A549 (cell line): Measurements from ENCODE around the gene ADIRF. TPM values are rescaled to one million over a fixed set of nuclear protein-coding genes. Genes with fewer than 3 reads are reported as not detected.

ENCODE experiments used
- ATAC-seq, 2 experiments: fragments of 200-7000 bp in 1 of 2; fragments of >200 bp in 1 of 2; cut with Nextera tagmentation in 1 of 2; cut with Tn5 transposase in 1 of 2; 3 replicates each; pipeline versions ENCODE4 v1.8.0 to v1.9.1; 2018 to 2020; ENCODE audit warnings: mild to moderate bottlenecking in 1 of 2, moderate library complexity in 1 of 2
- CTCF ChIA-PET: fragments of 300-600 bp; sonication (Branson Sonifier 250); formaldehyde crosslinking; extraction: SDS; loops from one replicate; lab custom pipeline; 2021; ENCODE audit warnings: antibody characterized with exemption, inconsistent platforms; lab: Yijun Ruan, JAX
- POLR2A ChIA-PET: fragments of 350-600 bp; formaldehyde crosslinking; extraction: SDS; loops from one replicate; lab custom pipeline; 2021; ENCODE audit warnings: antibody characterized with exemption, inconsistent platforms; lab: Yijun Ruan, JAX
- DNase-seq, 2 experiments: peaks; one replicate each; pipeline versions ENCODE4 v3.0.0 to v3.0.0-alpha.2; 2011 to 2016; ENCODE audit warnings: low read depth in 1 of 2, low spot score in 1 of 2
- FAIRE-seq: peaks from 2 replicates; lab custom pipeline; 2011; peaks lifted over from hg19 to GRCh38; lab: Jason Lieb, UNC
- H3K27ac ChIP-seq, 2 experiments: fragments of >200 bp; sonication (Bioruptor Twin); formaldehyde crosslinking; 3 replicates each; pipeline ENCODE4 v1.5.1; 2016 to 2017
- H3K4me1 ChIP-seq: fragments of >200 bp; sonication (Bioruptor Twin); formaldehyde crosslinking; 3 replicates; pipeline ENCODE4 v1.6.1; 2016
- H3K4me2 ChIP-seq: fragments of >200 bp; sonication (Bioruptor Twin); formaldehyde crosslinking; 3 replicates; pipeline ENCODE4 v1.6.1; 2016
- H3K4me3 ChIP-seq: fragments of >200 bp; sonication (Bioruptor Twin); formaldehyde crosslinking; 3 replicates; pipeline ENCODE4 v1.5.1; 2016
- H3K9me3 ChIP-seq: fragments of >200 bp; sonication (Bioruptor Twin); formaldehyde crosslinking; 3 replicates; pipeline ENCODE4 v1.6.1; 2016
- BHLHE40 ChIP-seq: IDR thresholded peaks from 2 replicates; pipeline ENCODE4 v1.6.1; 2012; ENCODE audit warnings: low read depth, low read length, inconsistent platforms
- CEBPB ChIP-seq, 2 experiments: fragments of >200 bp in 1 of 2; sonication (Bioruptor Twin) in 1 of 2; formaldehyde crosslinking in 1 of 2; IDR thresholded peaks; 2 replicates each; pipeline ENCODE4 v1.6.1; 2012 to 2016
- CHD4 ChIP-seq: fragments of 200-600 bp; sonication (generic); IDR thresholded peaks from 2 replicates; pipeline ENCODE4 v1.6.1; 2016; ENCODE audit warnings: antibody characterized with exemption, mild to moderate bottlenecking, borderline replicate concordance
- CTCF ChIP-seq: fragments of >200 bp; sonication (Bioruptor Twin); formaldehyde crosslinking; IDR thresholded peaks from 3 replicates; pipeline ENCODE4 v1.5.1; 2016
- E2F6 ChIP-seq: IDR thresholded peaks from 2 replicates; pipeline ENCODE4 v1.6.1; 2012; ENCODE audit warnings: low read depth, borderline replicate concordance
- ESRRA ChIP-seq: fragments of 150-350 bp; IDR thresholded peaks from 2 replicates; pipeline ENCODE4 v1.6.1; 2014; ENCODE audit warnings: mild to moderate bottlenecking, low read length, borderline replicate concordance
- FOSL2 ChIP-seq, 2 experiments: fragments of 450-650 bp in 1 of 2; fragments of >200 bp in 1 of 2; sonication (Bioruptor Twin) in 1 of 2; formaldehyde crosslinking; IDR thresholded peaks; 2 replicates each; pipeline versions ENCODE4 v1.5.0 to v1.6.1; 2016 to 2020; ENCODE audit warnings: mild to moderate bottlenecking in 1 of 2, moderate library complexity in 1 of 2
- GATA3 ChIP-seq: IDR thresholded peaks from 2 replicates; pipeline ENCODE4 v1.6.1; 2012; ENCODE audit warnings: borderline replicate concordance
- HOXB5 ChIP-seq: fragments of 250-450 bp; sonication (Bioruptor Pico); IDR thresholded peaks from 2 replicates; pipeline ENCODE4 v1.5.0; 2020; ENCODE audit warnings: mild to moderate bottlenecking, moderate library complexity
- JUN ChIP-seq, 2 experiments: fragments of >200 bp; sonication (Bioruptor Twin); formaldehyde crosslinking; IDR thresholded peaks; 2 replicates in 1 of 2; 3 replicates in 1 of 2; pipeline ENCODE4 v1.6.1; 2016 to 2017
- JUNB ChIP-seq: fragments of >200 bp; sonication (Bioruptor Twin); formaldehyde crosslinking; IDR thresholded peaks from 2 replicates; pipeline ENCODE4 v1.6.1; 2016
- KDM5A ChIP-seq: fragments of 200-600 bp; sonication (generic); IDR thresholded peaks from 2 replicates; pipeline ENCODE4 v1.6.1; 2016; ENCODE audit warnings: antibody characterized with exemption, mild to moderate bottlenecking
- MAZ ChIP-seq: fragments of 150-350 bp; IDR thresholded peaks from 2 replicates; pipeline ENCODE4 v1.6.1; 2014; ENCODE audit warnings: antibody characterized with exemption, low read depth, low read length, borderline replicate concordance
- MYC ChIP-seq: IDR thresholded peaks from 2 replicates; pipeline ENCODE4 v1.6.1; 2012; ENCODE audit warnings: mild to moderate bottlenecking, inconsistent platforms, low read length, improper control_type of control experiment, borderline replicate concordance
- NFE2L2 ChIP-seq: fragments of 150-350 bp; conservative IDR thresholded peaks from 2 replicates; pipeline ENCODE4 v1.6.1; 2014; ENCODE audit warnings: low read length
- NPAS2 ChIP-seq: fragments of 250-450 bp; sonication (Bioruptor Pico); IDR thresholded peaks from 2 replicates; pipeline ENCODE4 v1.8.0; 2022; ENCODE audit warnings: mild to moderate bottlenecking, moderate library complexity, borderline replicate concordance
- PHF8 ChIP-seq: fragments of 200-600 bp; sonication (generic); IDR thresholded peaks from 2 replicates; pipeline ENCODE4 v1.6.1; 2016; ENCODE audit warnings: low read depth, mild to moderate bottlenecking, antibody characterized with exemption, moderate library complexity, borderline replicate concordance
- POLR2A ChIP-seq: IDR thresholded peaks from 2 replicates; pipeline ENCODE4 v1.6.1; 2012; ENCODE audit warnings: mild to moderate bottlenecking, low read length
- POLR2AphosphoS2 ChIP-seq: conservative IDR thresholded peaks from 2 replicates; pipeline ENCODE4 v1.6.1; 2012; ENCODE audit warnings: low read length, improper control_type of control experiment, inconsistent platforms
- RAD21 ChIP-seq, 2 experiments: fragments of >200 bp in 1 of 2; sonication (Bioruptor Twin) in 1 of 2; formaldehyde crosslinking in 1 of 2; IDR thresholded peaks in 1 of 2; conservative IDR thresholded peaks in 1 of 2; 2 replicates in 1 of 2; 3 replicates in 1 of 2; pipeline ENCODE4 v1.6.1; 2012 to 2018; ENCODE audit warnings: inconsistent platforms in 1 of 2
- RARB ChIP-seq: fragments of 250-450 bp; sonication (Bioruptor Pico); IDR thresholded peaks from 2 replicates; pipeline ENCODE4 v1.8.0; 2021; ENCODE audit warnings: mild to moderate bottlenecking, moderate library complexity
- SMC3 ChIP-seq: fragments of >200 bp; sonication (Bioruptor Twin); formaldehyde crosslinking; IDR thresholded peaks from 3 replicates; pipeline ENCODE4 v1.6.1; 2018; ENCODE audit warnings: inconsistent platforms
- SREBF2 ChIP-seq: fragments of 450-650 bp; IDR thresholded peaks from 2 replicates; pipeline ENCODE4 v1.6.1; 2014; ENCODE audit warnings: mild to moderate bottlenecking, moderate library complexity
- TFCP2L1 ChIP-seq: fragments of 250-450 bp; sonication (Bioruptor Pico); IDR thresholded peaks from 2 replicates; pipeline ENCODE4 v1.5.0; 2021; ENCODE audit warnings: mild to moderate bottlenecking
- TP53 ChIP-seq: fragments of 250-450 bp; sonication (Bioruptor Pico); IDR thresholded peaks from 2 replicates; pipeline ENCODE4 v1.5.0; 2021; ENCODE audit warnings: mild to moderate bottlenecking, moderate library complexity
- ZNF302 ChIP-seq: fragments of 250-450 bp; sonication (Bioruptor Pico); IDR thresholded peaks from 2 replicates; pipeline ENCODE4 v1.9.0; 2021; ENCODE audit warnings: inconsistent platforms, mild to moderate bottlenecking, moderate library complexity
- WGBS: methylation state at CpG from one replicate; pipeline ENCODE4 v1.1.6; 2017; ENCODE audit errors: missing lambda C conversion rate; 5-methylcytosine and 5-hydroxymethylcytosine counted together
- polyA plus RNA-seq, 4 experiments: library from polyadenylated mRNA; depleted of rRNA in 3 of 4; stranded (reverse); fragments of >200 nt; fragmentation: RNase III in 1 of 4; extraction: RNeasy Plus Mini Kit Qiagen cat#74134 plus additional on column Dnase treatment in 1 of 4; gene quantifications; 2 replicates in 3 of 4; 3 replicates in 1 of 4; pipeline ENCODE4 v1.2.3, GENCODE V29; 2011 to 2017
- TF ChIP-seq, protein P1 (sequence below): IDR thresholded peaks from 2 replicates; pipeline ENCODE4 v1.6.1; 2012
- TF ChIP-seq, protein P2 (sequence below): fragments of 200-600 bp; sonication (generic); IDR thresholded peaks from 2 replicates; pipeline ENCODE4 v1.6.1; 2016; ENCODE audit warnings: antibody characterized with exemption, mild to moderate bottlenecking, moderate library complexity
- TF ChIP-seq, protein P3 (sequence below): fragments of 150-350 bp; IDR thresholded peaks from 2 replicates; pipeline ENCODE4 v1.6.1; 2014; ENCODE audit warnings: low read depth, mild to moderate bottlenecking, low read length
- TF ChIP-seq, protein P4 (sequence below): fragments of 250-450 bp; sonication (Bioruptor Pico); IDR thresholded peaks from 2 replicates; pipeline ENCODE4 v1.5.0; 2020; ENCODE audit warnings: low read depth, mild to moderate bottlenecking, moderate library complexity

Gene ADIRF
- polyA plus RNA-seq, 2 of the 4 experiments (the other 2 are of a cell fraction), result not detected

GRCh38 chr10:86971232-86971991 lies 3.1 kb downstream of the ADIRF start:
- Histone ChIP-seq H3K4me2 (peak overlapping the region; percentile 88), H3K4me1 (peaks cover 40% of the 10 kb centered on the region), H3K27ac (peak overlapping the region; percentile 87 to 96), H3K9me3 (no peaks in the 10 kb centered on the region), H3K4me3 (peak overlapping the region; percentile 59)
- ChIA-PET CTCF (interaction anchor here (0.7 to 7.2 kb wide), 4 partner anchors 11 to 211 kb away, joined by 3 to 57 read pairs (median 22); no protein-coding TSS in a partner anchor), POLR2A (interaction anchor here (0.6 to 1.6 kb wide), 7 partner anchors 15 to 215 kb away, joined by 3 to 9 read pairs (median 5); partner anchors contain the start of genes BMPR1A, GLUD1, MMRN2 and SHLD2)
- peak; percentile 68 to 79 for ATAC-seq
- no peak for FAIRE-seq
- WGBS, result 69% methylated on average over 21 of the region's 66 CpGs
- peak; percentile 79 to 85 for DNase-seq
- TF ChIP-seq NPAS2 (CRISPR knock-in tag) (peak; percentile 99), NFE2L2 (no peak), POLR2AphosphoS2 (no peak), BHLHE40 (peak; percentile 97), ZNF302 (CRISPR knock-in tag) (no peak), POLR2A (no peak), E2F6 (no peak; the same call in 1 of the 2 replicates), SMC3 (no peak), TFCP2L1 (CRISPR knock-in tag) (no peak), KDM5A (no peak), JUN (IDR thresholded peaks at IDR 0.05) (peak; percentile 6 to 73; a peak in 2 of 5 replicates), SREBF2 (no peak), TP53 (CRISPR knock-in tag) (no peak), CHD4 (no peak), ESRRA (no peak), FOSL2 (IDR thresholded peaks at IDR 0.05) (peak; percentile 73), FOSL2 (CRISPR knock-in tag; IDR thresholded peaks at IDR 0.05) (peak; percentile 96), JUNB (peak; percentile 52), MAZ (no peak), PHF8 (0 out of 2 replicates have a peak, but pooled peaks have one; percentile 11), HOXB5 (CRISPR knock-in tag) (peak; percentile 73; the same call in 1 of the 2 replicates), CEBPB (IDR thresholded peaks at IDR 0.05) (no peak), MYC (peak; percentile 92), RAD21 (conservative IDR thresholded peaks at IDR 0.05 in 1 of 2, IDR thresholded peaks at IDR 0.05 in 1 of 2) (no peak; a peak in 1 of 5 replicates), GATA3 (peak; percentile 64; the same call in 1 of the 2 replicates), CTCF (no peak), RARB (CRISPR knock-in tag) (no peak)
- TF ChIP-seq, protein P1, sequence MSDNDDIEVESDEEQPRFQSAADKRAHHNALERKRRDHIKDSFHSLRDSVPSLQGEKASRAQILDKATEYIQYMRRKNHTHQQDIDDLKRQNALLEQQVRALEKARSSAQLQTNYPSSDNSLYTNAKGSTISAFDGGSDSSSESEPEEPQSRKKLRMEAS, result peak; percentile 99
- TF ChIP-seq, protein P2, sequence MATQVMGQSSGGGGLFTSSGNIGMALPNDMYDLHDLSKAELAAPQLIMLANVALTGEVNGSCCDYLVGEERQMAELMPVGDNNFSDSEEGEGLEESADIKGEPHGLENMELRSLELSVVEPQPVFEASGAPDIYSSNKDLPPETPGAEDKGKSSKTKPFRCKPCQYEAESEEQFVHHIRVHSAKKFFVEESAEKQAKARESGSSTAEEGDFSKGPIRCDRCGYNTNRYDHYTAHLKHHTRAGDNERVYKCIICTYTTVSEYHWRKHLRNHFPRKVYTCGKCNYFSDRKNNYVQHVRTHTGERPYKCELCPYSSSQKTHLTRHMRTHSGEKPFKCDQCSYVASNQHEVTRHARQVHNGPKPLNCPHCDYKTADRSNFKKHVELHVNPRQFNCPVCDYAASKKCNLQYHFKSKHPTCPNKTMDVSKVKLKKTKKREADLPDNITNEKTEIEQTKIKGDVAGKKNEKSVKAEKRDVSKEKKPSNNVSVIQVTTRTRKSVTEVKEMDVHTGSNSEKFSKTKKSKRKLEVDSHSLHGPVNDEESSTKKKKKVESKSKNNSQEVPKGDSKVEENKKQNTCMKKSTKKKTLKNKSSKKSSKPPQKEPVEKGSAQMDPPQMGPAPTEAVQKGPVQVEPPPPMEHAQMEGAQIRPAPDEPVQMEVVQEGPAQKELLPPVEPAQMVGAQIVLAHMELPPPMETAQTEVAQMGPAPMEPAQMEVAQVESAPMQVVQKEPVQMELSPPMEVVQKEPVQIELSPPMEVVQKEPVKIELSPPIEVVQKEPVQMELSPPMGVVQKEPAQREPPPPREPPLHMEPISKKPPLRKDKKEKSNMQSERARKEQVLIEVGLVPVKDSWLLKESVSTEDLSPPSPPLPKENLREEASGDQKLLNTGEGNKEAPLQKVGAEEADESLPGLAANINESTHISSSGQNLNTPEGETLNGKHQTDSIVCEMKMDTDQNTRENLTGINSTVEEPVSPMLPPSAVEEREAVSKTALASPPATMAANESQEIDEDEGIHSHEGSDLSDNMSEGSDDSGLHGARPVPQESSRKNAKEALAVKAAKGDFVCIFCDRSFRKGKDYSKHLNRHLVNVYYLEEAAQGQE, result no peak
- TF ChIP-seq, protein P3, sequence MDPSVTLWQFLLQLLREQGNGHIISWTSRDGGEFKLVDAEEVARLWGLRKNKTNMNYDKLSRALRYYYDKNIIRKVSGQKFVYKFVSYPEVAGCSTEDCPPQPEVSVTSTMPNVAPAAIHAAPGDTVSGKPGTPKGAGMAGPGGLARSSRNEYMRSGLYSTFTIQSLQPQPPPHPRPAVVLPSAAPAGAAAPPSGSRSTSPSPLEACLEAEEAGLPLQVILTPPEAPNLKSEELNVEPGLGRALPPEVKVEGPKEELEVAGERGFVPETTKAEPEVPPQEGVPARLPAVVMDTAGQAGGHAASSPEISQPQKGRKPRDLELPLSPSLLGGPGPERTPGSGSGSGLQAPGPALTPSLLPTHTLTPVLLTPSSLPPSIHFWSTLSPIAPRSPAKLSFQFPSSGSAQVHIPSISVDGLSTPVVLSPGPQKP, result no peak
- TF ChIP-seq, protein P4, sequence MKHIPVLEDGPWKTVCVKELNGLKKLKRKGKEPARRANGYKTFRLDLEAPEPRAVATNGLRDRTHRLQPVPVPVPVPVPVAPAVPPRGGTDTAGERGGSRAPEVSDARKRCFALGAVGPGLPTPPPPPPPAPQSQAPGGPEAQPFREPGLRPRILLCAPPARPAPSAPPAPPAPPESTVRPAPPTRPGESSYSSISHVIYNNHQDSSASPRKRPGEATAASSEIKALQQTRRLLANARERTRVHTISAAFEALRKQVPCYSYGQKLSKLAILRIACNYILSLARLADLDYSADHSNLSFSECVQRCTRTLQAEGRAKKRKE (CRISPR knock-in tag), result peak; percentile 58; the same call in 1 of the 2 replicates
